ENCODE measurements around the gene ASB4.

The ASB4 gene

DNA sequence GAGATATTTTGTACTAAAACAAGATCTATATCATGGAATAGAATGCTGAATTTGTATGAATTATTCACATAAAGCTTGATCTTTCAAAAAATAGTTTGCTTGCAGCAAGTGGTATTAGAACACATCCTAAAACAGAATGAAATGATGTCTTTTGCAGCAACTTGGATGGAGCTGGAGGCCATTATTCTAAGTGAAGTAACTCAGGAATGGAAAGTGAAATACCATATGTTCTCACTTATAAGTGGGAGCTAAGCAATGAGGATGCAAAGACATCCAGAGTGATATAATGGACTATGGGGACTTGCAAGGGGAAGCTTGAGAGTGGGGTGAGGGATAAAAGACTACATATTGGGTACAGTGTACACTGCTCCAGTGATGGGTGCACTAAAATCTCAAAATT is 53.7 kb downstream of the ASB4 start:
- no peak for DNase-seq (ENCODE audit: low spot score)
- TF ChIP-seq, protein P1, sequence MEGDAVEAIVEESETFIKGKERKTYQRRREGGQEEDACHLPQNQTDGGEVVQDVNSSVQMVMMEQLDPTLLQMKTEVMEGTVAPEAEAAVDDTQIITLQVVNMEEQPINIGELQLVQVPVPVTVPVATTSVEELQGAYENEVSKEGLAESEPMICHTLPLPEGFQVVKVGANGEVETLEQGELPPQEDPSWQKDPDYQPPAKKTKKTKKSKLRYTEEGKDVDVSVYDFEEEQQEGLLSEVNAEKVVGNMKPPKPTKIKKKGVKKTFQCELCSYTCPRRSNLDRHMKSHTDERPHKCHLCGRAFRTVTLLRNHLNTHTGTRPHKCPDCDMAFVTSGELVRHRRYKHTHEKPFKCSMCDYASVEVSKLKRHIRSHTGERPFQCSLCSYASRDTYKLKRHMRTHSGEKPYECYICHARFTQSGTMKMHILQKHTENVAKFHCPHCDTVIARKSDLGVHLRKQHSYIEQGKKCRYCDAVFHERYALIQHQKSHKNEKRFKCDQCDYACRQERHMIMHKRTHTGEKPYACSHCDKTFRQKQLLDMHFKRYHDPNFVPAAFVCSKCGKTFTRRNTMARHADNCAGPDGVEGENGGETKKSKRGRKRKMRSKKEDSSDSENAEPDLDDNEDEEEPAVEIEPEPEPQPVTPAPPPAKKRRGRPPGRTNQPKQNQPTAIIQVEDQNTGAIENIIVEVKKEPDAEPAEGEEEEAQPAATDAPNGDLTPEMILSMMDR (IDR thresholded peaks at IDR 0.05; ENCODE audit: extremely low read depth, missing control alignments) = no peak

DNA sequence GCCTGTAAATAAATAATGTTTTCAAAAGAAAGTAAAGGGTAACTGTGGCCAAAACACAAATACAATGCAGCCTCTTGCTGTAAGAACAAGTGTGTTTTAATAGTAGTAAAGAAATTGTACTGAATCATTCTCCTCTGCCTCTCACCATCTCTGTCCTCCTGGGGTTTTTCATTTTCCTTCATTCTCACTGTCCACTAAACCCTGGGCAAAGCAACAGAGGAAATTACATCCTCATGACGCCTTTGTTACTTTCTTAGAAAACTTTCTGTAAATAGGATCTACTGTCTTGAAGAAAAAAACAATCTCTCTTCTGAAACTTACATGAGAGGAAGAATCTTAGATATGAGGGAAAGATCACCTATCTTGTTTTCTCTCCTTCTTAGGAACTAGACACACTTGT is 54.6 kb downstream of the ASB4 start:
- TF ChIP-seq, protein P1 (IDR thresholded peaks at IDR 0.05; ENCODE audit: extremely low read depth, missing control alignments) = no peak
- no peak for DNase-seq (ENCODE audit: low spot score)

DNA sequence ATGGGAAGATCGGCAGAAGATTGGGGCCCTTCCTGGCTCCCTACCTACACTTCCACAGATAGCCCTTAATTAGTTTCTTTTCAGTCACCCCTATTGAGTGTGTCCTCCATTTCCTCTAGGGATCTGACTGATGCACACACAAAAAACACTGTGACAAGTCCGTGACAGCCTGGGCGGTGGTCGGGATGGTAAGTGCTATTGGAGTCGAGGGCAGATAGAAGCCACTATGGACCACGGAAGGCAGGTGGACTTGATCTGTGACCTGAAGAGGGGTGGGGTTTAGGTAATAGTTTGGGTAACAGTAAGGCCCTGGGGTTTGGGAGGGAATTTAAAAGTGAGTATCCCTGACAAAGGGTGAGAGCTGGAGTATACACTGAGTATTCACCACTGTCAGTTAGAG is 57.6 kb downstream of the ASB4 start:
- TF ChIP-seq, protein P1 (IDR thresholded peaks at IDR 0.05; ENCODE audit: extremely low read depth, missing control alignments) = no peak
- DNase-seq (ENCODE audit: low spot score) = no peak

DNA sequence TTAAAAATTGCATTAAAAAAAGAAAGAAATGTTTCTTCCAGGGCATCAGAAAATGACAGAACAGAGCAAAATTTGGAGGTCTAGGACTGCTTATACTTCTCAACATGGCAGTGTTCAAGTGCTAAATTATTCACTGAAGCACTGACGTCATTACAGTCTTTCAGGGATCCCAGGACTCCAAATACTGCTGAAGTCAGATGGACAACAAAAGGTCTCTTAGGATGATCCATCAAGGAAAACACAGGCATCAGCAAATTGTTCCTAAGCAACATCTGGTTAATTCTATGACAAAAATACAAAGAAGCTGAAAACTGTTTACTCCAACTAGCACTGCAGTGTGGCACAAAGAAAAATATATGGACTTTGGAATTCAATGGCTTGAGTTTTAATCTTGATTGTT is 58.4 kb downstream of the ASB4 start:
- no peak for DNase-seq (ENCODE audit: low spot score)
- TF ChIP-seq, protein P1 (IDR thresholded peaks at IDR 0.05; ENCODE audit: extremely low read depth, missing control alignments) = no peak

DNA sequence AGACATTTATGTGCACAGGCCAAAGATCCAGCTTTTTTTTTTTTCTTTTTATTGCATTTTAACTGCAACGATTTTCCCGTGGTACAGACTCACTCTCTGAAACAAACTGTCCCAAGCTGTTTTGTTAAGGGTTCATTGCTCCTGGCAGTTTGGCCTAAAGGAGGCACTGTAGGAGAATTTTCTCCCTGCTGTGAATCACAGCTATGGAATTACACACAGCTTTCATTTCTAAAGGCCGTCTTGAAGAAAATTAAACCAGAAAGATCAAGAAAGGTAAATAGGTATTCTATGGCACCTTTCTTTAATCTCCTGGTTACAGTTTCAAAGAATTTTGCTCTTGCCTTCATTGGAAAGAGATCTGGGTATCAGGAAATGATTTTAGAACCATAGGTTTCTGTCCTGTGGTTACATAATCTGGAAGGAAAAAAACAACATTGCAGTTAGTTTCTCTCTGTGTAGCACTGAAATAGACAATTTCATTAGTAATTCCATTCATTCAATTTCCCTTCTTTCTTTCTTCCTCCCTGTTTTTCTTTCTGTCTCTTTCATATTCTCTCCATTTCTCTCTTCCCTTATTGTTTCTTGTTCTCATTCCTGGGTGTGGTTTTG is 59.4 kb downstream of the ASB4 start:
- TF ChIP-seq, protein P1 (IDR thresholded peaks at IDR 0.05; ENCODE audit: extremely low read depth, missing control alignments) = peak; percentile 41
- no peak for DNase-seq (ENCODE audit: low spot score)

DNA sequence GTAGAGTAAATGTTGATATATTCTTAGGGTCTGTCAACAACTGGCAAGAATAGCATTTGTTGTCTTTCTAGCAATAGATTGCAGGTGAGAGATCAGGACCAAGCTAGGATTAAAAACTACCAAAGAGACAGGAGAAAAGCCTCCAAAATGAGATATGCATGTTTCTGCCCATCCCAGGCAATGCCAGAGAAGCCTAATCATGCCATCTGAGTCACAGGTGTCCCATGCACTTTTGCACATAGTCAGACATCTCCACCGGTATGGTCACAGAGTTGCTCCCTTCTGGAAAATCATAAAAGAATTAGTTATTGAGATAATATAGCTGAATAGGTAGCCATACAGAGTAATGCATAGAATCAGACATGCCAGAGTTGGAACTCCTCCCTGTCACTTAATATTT is 59.9 kb downstream of the ASB4 start:
- DNase-seq (ENCODE audit: low spot score) = no peak
- TF ChIP-seq, protein P1 (IDR thresholded peaks at IDR 0.05; ENCODE audit: extremely low read depth, missing control alignments) = no peak

DNA sequence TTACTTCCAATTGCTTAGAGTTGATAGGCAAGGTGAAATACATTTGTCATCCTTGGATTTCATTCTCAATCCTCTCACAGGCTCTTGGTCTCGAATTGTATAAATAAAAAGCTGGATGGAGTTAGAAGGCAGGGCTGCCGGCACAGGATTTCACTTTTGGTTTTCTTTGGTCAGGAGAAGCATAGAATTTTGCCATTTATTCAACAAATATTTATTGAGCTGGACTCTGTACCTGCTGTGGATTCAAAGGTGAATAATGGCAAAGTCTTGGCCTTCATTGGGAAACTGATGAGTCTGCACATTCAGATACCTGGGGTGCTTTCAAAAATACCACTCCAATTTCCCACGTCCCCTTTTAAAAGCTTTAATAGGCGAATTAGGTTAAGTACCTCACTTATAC is 60.9 kb downstream of the ASB4 start:
- TF ChIP-seq, protein P1 (IDR thresholded peaks at IDR 0.05; ENCODE audit: extremely low read depth, missing control alignments) = no peak
- DNase-seq (ENCODE audit: low spot score) = no peak
